ENCODE data around the gene MRPL55.
"Not testable (repeated sequence)": the region's sequence is repeated elsewhere in the genome, so short reads cannot be mapped to it uniquely, and the experiment has no call there.

The MRPL55 gene

DNA sequence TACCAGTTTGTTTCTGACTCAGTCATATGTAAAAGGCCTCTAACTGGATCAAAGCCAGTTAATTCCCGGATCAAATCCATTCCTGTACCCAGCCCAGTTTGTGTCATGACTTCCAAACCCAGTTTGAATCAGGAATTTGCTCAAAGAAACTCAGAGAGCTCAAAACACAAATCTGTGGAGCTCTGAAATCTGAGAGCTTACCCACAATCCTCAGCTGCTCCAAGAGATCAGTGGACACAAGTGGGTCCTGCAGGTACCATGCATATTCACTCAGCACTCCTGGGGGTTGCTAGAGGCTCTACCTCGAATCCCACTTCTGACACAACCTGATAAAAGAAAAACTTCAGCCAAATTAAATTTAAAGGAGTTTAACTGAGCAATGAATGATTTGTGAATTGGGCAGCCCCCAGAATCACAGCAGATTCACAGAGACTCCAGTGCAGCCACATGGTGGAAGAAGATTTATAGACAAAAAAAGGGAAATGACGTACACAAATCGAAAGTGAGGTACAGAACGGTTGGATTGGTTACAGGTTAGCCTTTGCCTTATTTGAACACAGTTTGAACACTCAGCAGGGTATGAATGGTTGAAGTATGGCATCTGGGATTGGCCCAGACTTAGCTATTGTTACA, 11.9 kb upstream of the MRPL55 start:
- peak; percentile 78 for DNase-seq (ENCODE audit: low read depth)

DNA sequence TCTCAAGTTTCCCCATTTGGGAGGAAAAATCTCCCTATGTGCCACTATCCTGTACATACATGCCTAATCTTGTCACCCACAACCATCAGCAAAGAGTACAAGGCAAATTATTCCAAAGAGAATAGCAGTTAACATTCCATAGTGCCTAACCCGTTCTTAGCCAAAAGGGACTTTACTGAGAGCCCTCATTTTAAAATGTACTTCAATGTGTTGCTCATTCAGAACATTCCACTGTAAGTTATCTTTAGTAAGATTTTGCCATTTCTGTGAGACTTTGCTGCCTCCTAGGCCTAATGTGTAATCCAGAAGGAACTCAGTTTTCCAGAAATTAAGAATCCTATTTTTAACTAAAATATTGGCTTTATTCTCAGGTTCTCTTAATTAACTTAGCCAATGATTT, 11.3 kb upstream of the MRPL55 start:
- no peak for DNase-seq (ENCODE audit: low read depth)

DNA sequence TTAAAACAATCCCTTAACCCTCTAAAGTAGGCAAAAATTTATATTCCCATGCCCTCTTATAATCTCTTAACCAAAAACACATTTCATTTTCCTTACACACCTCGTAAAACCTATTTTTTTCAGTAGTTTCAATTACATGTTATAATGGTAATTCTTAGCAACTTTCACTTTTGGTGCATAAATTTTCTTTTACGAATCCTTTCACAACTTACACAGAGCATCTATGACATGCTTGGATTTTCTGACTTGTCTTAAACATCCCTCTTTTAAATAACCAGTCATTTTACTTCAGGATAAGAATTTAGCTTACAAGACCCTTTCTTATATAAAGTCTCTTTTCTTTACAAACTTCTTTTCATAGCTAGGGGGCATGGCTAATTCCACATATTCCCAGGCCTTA, 8.9 kb upstream of the MRPL55 start:
- no peak for DNase-seq (ENCODE audit: low read depth)

DNA sequence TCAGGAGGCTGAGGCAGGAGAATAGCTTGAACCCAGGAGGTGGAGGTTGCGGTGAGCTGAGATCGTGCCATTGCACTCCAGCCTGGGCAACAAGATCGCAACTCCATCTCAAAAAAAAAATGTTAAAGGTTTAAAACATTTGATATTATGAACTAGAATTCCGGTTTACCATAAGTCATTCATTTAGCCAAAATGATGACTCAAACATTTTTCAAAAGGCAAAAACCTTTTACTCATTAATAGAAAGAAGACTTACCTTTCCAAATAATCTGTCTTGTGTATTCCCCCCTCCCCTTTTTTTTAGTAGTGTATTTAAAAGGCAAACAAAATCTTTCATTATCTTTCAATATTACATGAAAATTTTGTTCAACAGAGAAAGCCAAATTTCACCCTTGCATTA, 8.2 kb upstream of the MRPL55 start:
- DNase-seq (ENCODE audit: low read depth): no peak

DNA sequence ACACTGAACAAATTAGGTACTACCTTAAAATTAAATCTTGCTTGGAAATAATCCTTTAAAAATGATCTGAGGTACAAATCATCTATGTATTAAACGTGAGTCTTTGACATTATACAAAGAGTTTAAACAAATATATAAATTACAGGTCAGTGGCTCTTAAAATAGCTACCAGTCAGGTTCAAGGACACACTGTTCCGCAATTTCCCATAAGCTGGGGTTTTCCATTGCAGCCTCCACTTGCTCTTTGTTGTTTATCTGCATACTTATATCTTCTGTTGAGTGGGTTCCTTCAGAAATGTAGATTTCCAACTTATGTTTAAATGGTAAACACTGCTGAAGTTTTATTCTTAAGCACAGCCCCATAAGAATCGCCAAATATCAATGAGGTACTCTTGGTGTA, 5.7 kb upstream of the MRPL55 start:
- DNase-seq (ENCODE audit: low read depth): no peak

DNA sequence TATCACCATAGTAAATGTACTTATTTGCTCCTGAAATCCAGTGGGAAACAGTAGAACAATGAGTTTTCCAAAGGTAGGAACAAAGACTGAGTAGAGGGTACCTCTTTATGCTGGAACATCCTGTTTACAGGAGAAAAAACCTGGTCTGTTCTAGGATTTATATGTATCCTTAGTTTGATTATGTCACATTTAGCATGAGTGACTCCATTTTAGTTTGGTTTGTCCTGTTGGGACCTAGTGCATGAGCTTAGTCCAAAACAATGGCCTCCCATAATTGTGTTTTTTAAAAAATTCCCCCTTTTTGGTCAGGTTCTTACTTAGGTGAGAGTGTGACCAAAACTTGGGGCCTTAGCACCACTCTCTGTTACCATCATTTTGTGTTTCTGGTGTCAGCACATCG, 3.5 kb upstream of the MRPL55 start:
- no peak for DNase-seq (ENCODE audit: low read depth)

DNA sequence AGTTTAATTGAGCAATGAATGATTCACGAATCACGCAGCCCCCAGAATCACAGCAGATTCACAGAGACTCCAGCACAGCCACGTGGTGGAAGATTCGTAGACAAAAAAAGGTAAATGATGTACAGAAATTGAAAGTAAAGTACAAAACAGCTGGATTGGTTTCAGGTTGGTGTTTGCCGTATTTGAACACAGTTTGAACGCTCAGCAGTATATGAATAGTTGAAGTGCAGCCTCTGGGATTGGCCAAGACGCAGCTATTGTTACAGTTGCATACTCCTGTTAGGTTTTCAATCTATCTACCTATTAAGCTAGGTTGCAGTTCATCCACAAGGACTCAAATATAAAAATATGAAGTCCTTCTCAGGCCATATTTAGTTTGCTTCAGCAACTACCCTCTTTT, 3.1 kb upstream of the MRPL55 start:
- DNase-seq (ENCODE audit: low read depth): no peak

DNA sequence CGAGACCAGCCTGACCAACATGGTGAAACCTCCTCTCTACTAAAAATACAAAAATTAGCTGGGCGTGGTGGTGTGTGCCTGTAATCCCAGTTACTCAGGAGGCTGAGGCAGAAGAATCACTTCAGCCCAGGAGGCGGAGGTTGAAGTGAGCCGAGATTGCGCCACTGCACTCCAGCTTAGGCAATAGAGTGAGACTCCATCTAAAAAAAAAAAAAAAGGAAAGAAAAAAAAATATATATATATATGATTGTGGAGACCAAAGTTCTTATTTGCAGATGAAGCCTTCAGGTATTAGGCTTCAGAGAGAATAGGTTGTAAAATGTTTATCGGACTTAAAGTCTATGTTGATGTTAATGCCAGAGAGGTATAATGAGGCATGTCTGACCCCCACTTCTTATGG, 2.2 kb upstream of the MRPL55 start:
- DNase-seq (ENCODE audit: low read depth): not testable (repeated sequence)

DNA sequence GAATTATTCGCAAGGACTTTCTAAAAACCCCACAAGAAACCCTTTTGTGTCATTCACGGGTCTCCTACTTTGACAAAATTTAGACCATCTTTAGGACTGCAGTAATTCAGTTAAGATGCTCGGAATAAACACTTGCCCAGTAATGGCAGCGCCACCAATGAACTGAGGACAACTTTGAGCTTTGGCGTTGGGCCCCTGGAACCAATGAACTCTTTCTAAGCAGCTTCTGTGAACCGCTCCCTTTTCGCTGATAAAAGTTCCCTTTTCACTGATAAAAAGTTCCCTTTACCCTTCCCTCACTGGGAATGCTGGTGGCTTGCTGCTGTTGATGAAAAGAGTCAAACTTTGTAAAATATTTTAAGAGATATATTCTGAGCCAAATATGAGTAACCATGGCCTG, 1.5 kb upstream of the MRPL55 start:
- no peak for DNase-seq (ENCODE audit: low read depth)

DNA sequence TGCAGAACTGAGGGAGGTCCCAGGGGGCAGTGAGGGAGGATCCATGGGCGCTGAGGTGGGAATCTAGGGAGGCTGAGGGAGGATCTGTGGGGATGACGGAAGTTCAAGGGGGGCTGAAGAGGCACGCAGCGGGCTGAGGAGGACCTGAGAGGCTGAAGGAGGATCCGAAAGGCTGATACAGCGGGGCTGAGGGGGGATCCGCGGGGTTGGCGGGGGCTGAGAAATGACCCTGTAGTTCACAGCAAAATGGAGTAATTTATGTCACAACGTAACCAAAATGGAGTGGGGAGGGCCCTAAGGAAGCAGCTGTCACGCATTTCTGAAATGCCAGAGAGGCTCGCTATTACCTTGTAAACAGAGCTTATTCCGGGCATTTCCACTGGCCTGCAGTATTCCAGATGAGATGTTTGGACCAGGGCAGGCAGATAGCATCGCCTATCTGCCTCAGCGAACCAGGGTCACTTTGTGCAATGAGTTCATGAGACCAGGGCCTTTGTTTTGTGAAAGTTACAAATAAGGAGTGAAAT, 926 bp upstream of the MRPL55 start:
- no peak for DNase-seq (ENCODE audit: low read depth)

DNA sequence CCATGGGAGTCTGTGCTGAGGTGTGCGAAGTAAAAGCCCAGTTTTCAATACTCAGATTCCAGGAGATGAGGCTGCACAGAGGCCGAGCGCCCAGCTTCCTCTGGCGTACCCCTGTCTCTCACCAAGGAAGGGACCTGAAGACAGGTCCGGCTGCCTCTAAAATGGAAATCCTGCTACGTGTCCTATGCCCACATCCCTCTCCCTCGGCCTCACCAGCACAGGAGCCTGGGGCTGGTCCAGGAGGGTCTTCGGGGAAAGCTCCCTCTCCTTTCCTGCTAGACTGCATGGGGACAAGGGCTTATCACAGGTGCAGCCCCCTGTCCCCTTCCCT, 392 bp downstream of the MRPL55 start:
- DNase-seq (ENCODE audit: low read depth): no peak

DNA sequence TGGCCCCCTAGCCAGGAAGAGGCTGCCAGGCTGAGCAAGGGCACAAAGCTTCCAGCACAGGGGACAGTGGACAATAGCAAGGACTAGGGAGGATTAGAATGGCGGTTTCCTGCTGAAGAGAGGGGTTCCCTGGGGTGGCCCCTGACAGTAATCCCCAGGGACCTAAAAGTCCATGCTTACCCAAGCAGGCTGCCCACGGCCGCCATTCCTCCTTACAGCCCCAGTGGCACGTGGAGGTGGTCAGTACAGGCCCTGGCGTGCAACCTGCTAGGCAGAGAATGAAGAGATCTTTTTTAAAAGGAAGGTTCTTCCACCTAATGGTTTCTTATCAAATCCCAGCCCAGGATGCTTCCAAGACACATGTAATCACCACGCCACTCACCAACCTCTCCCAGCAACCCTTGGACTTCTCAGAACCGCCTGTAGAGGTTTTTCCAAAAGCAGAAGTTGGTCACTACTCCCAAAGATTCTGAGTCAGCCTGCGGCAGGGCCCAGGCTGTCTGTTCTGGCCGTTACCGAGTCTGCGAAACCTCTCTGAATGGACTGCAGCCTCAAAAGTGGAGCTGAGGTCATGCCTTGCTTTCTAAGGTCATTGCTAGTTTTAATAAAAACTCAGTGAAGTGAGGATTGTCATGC, 926 bp downstream of the MRPL55 start:
- DNase-seq (ENCODE audit: low read depth): no peak

DNA sequence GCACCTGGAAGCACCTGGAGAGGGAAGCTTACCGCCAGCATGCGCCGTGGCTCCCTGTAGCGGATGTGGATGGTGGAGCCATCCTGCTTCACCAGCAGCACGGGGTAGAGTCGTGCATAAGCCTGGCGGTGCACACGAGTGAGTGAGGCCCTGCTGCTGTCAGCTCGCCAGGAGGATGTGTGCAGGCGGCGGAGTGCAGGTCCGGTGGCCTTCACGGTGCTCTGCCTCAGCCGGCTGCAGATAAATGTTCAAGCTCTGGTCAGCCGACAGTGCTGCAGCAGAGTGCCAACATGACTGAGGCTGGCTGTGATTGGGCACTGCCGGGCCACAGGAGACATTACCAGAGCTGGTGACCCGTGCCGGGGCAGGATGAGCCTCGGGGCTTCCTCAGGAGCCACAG, 1.5 kb downstream of the MRPL55 start:
- DNase-seq (ENCODE audit: low read depth): no peak

DNA sequence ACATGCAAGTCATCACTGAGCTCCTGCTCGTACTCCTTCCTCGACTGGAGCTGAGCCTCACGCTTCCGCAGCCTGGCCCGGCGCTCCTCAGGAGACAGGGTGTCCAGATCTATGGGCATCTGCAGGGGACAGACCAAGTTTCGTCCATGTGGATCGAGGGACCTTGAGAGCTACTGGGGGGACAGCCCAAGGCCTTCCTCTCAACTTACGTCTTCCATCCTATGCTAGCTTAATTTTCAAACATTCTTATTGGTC, 2.4 kb downstream of the MRPL55 start:
- DNase-seq (ENCODE audit: low read depth): no peak

DNA sequence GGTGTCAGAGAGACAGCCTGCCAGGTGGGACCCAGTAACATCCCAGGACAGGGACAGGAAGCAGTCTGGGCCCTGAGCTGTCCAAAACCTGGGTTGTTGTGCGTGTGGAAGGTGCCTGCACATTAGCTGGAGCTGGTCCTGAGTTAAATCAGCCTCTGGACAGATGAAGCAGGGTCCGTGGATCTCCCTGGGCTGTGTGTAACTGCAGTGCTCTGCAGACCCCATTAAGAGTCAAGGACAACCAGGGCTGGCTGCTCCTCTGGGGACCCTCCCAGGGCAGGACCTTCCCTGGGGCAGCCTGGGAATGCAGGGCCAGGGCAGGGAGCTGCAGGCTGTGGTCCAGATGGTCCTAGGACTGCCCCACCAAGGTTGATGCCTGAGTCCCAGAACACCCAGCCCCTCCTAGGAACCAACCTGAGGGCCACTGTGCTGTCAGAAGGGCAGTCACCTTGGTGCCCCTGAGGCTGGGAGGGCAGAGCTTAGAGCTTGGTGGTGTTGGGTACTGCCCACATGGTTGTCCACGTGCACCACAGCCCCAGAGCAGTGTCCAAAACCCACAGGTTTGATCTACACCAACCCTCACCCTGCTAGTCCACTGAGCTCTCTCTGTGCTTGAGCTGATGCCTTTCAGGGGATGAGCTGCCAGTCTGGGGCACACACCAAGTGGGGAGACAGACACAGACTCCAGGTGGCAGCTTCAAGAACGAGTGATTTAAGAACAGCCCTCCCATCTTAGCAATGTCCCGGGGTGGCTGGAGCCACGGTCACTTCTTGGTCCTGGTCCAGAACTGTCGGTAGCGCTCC, 2.9 kb downstream of the MRPL55 start:
- no peak for DNase-seq (ENCODE audit: low read depth)

DNA sequence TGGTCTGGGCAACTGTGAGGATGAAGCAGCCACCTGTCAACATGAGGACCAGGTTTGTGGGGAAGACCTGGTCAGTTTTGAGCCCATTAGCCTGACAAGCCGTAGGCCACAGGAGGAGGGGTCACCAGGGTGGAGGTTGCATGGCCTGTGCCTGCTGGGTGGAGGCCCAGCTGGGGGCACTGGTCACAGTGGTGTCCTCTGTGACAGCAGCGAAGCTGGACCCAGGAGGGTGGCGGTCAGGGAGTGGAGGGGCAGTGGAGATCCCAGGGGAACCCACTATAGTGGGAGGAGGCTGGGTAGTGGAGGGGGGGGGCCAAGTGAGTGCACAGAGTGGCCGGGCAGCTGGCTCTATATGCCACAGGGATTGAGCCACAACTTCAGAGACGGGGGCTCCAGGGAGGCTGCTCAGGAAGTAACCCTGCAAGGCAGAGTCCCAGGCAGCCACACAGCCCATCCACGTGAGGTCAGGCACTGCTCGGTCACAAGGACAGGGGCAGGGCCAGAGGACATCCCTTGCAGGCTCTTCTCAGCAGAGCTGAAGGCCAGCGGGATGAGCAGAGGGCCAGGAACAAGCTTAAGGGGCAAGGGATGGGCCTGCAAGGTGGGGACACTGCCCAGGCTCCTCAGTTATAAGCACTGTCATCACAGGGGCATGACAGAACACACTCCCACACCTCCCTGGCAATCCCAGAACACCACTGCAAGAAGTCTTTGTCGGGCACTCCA, 3.7 kb downstream of the MRPL55 start:
- no peak for DNase-seq (ENCODE audit: low read depth)

DNA sequence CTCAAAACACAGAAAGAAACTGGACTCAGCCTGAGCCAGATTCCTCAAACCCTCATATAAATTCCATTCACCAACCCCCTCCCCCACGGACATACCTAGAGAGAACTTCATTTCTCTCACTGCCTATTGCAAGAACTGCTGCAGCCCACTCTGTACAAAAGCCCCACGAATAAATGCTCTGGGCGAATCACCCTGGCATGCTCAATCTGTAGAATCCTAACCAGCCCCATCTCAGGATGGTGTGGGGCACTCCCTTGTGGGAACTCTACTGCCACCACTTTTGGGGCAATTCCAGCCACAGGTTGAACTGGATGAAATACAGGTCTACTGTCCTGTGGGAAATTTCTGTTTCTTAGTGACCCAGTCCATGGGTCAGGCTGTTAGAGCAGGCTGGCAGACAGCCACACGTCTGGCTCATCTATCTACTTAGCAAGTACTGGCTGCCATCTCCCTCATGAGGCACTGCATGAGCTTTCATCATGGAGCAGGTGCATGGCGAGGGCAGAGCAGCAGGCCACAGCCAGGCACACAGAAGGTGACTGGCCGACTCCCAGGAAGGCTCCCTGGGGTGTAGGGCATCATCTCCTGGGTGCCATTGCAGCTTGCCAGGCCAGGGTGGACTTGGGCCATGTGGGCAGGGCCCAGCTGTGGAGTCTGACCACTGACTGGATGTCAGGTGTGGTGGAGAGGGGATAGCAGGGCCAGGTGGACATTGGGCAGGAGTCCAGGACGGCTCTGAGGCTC, 4.4 kb downstream of the MRPL55 start:
- DNase-seq (ENCODE audit: low read depth): no peak

DNA sequence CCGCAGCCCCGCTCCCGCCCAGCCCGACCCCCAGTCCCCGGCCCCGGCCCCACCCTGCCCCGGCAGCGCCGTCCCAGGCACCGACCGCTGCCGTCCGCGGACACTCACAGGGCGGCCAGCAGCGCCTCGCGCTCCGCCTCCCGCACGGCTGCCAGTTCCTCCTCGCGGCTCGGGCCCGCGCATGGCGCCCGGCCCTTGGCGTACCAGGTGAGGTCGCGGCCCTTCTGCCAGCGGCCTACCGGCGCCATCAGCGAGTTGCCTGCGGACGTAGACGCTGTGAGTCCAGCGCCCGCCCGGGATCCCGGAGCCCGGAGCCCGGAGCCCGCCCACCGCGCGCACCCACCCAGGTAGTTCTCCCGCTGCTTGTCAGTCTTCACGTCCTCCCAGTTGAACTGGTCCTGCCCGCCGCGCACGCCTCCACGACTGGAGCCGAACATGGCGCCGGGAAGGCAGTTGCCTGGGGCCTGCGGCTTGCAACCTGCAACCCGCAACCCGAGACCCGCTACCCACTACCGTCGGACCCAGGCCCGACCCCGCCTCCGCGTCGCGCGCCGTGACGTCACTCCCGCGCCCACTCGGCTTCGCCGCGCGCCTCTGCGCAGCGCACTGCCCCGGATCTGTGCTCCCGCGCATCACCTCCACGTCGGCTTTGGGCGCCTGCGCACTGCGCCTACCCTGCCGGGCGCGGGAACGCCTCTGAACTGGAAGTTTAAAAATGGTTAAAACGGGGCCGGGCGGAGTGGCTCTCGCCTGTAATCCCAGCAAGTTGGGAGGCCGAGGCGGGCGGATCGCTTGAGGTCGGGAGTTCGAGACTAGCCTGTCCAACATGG, 6.1 kb downstream of the MRPL55 start, which contains the start of gene C1orf35:
TSS of gene C1orf35 (minus strand) at position 535 of the 830 bp plus-strand sequence. CDS start at position 437, 98 bp downstream.
- DNase-seq (ENCODE audit: low read depth): peak; percentile 83

DNA sequence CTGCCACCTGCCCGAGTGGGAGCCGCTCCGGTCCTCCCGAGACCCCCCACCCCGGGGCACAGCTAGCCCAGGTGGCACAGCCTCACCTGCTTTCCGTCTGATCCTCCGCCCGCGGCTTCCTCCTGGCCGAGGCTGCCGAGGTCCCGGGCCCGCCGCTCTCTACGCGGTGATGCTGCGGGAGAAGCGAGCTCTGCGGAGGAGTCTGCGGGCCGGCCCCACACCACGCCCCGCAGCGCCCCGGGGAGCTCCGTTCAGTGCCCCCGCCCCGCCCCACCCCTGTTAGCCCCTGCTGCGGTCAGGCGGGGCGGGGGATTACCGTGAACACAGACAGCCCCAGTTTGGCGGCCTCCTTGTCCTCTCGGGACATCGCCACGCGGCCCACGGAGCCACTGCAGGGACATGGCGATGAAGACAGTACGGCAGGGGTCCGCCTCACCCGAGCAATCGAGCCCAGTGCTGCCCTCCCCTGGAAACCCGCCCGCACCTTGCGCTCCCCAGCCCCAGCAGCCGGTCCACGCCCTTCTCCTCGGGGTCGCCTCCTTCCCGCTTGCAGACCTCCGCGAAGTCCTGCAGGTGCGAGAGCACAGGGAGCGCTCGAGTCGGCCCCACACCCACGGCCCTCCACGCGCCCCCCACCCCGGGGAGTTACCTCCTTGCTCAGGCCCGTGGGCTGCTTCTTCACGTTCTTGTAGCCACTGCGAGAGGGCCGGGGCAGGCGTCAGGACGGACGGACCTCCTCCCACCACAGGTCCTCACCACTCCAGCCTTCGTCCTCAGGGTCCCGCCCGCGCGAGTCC, 6.9 kb downstream of the MRPL55 start:
- DNase-seq (ENCODE audit: low read depth): no peak

DNA sequence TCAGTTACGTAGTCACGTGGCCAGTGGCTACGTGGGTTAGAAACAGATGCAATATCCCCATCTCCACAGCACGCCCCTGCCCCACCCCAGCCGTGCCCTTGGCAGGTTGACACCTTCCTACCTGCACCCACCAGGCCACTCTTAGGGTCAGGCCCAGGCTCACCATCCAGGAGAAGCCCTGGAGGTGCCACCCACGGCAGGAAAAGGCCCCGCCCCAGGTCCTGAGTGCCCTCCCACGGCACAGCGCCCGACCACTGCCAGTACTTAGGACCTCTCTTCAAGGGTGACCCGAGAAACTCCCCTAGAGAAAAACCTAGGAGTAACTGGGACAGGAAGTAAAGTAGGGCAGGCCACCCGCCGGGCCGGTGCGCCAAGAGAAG, 7.5 kb downstream of the MRPL55 start:
- no peak for DNase-seq (ENCODE audit: low read depth)
